ENCODE data around the gene TECPR2.

DNA sequence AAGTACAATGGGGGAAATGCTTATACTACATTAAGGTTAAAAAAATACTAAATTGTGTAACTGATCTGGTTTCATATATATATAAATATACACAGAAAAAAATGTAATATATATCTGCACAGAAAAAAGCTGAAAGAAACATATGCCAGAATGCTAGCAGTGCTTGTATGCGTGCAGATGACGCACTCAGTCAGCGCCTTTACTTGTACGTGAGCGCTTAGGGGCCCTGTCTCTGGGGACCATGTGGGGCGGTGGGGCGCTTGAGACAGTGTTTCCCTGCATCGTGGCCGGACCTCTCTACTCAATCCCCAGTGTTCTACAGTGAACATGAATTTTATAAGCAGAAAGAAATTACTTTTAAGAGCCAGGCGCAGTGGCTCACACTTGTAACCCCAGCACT is 139.8 kb downstream of the TECPR2 start:
- TF ChIP-seq TOX (CRISPR knock-in tag; IDR thresholded peaks at IDR 0.05; ENCODE audit: borderline replicate concordance), result no peak
- TF ChIP-seq ARNTL (CRISPR knock-in tag; IDR thresholded peaks at IDR 0.05; ENCODE audit: borderline replicate concordance, low read depth), result no peak
- TF ChIP-seq ZFP3 (CRISPR knock-in tag; IDR thresholded peaks at IDR 0.05), result no peak
- TF ChIP-seq TCF4 (CRISPR knock-in tag; IDR thresholded peaks at IDR 0.05; ENCODE audit: borderline replicate concordance), result no peak
- TF ChIP-seq OSR1 (CRISPR knock-in tag; IDR thresholded peaks at IDR 0.05), result no peak
- TF ChIP-seq, protein P1, sequence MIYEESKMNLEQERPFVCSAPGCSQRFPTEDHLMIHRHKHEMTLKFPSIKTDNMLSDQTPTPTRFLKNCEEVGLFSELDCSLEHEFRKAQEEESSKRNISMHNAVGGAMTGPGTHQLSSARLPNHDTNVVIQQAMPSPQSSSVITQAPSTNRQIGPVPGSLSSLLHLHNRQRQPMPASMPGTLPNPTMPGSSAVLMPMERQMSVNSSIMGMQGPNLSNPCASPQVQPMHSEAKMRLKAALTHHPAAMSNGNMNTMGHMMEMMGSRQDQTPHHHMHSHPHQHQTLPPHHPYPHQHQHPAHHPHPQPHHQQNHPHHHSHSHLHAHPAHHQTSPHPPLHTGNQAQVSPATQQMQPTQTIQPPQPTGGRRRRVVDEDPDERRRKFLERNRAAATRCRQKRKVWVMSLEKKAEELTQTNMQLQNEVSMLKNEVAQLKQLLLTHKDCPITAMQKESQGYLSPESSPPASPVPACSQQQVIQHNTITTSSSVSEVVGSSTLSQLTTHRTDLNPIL (CRISPR knock-in tag; IDR thresholded peaks at IDR 0.05; ENCODE audit: low read depth), result no peak
- TF ChIP-seq, protein P2, sequence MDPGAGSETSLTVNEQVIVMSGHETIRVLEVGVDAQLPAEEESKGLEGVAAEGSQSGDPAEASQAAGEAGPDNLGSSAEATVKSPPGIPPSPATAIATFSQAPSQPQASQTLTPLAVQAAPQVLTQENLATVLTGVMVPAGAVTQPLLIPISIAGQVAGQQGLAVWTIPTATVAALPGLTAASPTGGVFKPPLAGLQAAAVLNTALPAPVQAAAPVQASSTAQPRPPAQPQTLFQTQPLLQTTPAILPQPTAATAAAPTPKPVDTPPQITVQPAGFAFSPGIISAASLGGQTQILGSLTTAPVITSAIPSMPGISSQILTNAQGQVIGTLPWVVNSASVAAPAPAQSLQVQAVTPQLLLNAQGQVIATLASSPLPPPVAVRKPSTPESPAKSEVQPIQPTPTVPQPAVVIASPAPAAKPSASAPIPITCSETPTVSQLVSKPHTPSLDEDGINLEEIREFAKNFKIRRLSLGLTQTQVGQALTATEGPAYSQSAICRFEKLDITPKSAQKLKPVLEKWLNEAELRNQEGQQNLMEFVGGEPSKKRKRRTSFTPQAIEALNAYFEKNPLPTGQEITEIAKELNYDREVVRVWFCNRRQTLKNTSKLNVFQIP (CRISPR knock-in tag; IDR thresholded peaks at IDR 0.05; ENCODE audit: borderline replicate concordance, low read depth), result no peak
- no peak for TF ChIP-seq ZFP30 (CRISPR knock-in tag; IDR thresholded peaks at IDR 0.05)
- TF ChIP-seq, protein P3, sequence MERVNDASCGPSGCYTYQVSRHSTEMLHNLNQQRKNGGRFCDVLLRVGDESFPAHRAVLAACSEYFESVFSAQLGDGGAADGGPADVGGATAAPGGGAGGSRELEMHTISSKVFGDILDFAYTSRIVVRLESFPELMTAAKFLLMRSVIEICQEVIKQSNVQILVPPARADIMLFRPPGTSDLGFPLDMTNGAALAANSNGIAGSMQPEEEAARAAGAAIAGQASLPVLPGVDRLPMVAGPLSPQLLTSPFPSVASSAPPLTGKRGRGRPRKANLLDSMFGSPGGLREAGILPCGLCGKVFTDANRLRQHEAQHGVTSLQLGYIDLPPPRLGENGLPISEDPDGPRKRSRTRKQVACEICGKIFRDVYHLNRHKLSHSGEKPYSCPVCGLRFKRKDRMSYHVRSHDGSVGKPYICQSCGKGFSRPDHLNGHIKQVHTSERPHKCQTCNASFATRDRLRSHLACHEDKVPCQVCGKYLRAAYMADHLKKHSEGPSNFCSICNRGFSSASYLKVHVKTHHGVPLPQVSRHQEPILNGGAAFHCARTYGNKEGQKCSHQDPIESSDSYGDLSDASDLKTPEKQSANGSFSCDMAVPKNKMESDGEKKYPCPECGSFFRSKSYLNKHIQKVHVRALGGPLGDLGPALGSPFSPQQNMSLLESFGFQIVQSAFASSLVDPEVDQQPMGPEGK (CRISPR knock-in tag; IDR thresholded peaks at IDR 0.05; ENCODE audit: borderline replicate concordance), result no peak
- TF ChIP-seq ZNF565 (CRISPR knock-in tag; conservative IDR thresholded peaks at IDR 0.05; ENCODE audit: low read depth), result no peak

Data from SK-N-SH treated with all-trans-retinoic acid at 6 μM for 48 hours (cell line).